ENCODE data around the gene FES. TPM values are rescaled to one million over a fixed set of nuclear protein-coding genes. Genes with fewer than 3 reads are reported as not detected.

FES gene
- total and polyA plus RNA-seq, 5 donors from 2014 or later: 0.13 to 3.8 (median 0.13) TPM; not detected in 2

- no peak for ATAC-seq (ENCODE audit: low read depth in 2 of 2)
- H3K36me3 Mint-ChIP-seq: no peaks in the 10 kb centered on the region
- no peaks in the 10 kb centered on the region for H3K9me3 Mint-ChIP-seq
- peaks cover 5 to 47% (median 32%) of the 10 kb centered on the region in 4 donors for H3K4me1 Mint-ChIP-seq
- H3K27me3 ChIP-seq (ENCODE audit: control insufficient read depth, insufficient read depth, low read length): no peaks in the 10 kb centered on the region
- no peaks in the 10 kb centered on the region for H3K9me3 ChIP-seq (ENCODE audit: control insufficient read depth in 2 of 2, low read length in 2 of 2)
- peak overlapping the region; percentile 16 for H3K27ac ChIP-seq (ENCODE audit: insufficient read depth, low read length, poor library complexity, severe bottlenecking)
- no peaks in the 10 kb centered on the region for H3K36me3 ChIP-seq (ENCODE audit: control insufficient read depth, insufficient read depth, low read length)
- H3K4me3 Mint-ChIP-seq: peak overlapping the region; percentile 9 to 90 (median 80)
- no peak for DNase-seq
- H3K27ac Mint-ChIP-seq: peak overlapping the region in 2 of 3 donors; percentile 61 to 92
- no peak overlapping the region for H3K4me3 ChIP-seq (ENCODE audit: low read depth, low read length)
- no peaks in the 10 kb centered on the region for H3K27me3 Mint-ChIP-seq
- H3K4me1 ChIP-seq (ENCODE audit: control insufficient read depth, insufficient read depth, low read length, poor library complexity, severe bottlenecking): peaks cover 41% of the 10 kb centered on the region
Measured at GRCh38 chr15:90869140-90869541, 15.2 kb upstream of the FES start.

GRCh38 chr15:90869601-90870353 is 14.5 kb upstream of the FES start:
- H3K27me3 Mint-ChIP-seq: no peaks in the 10 kb centered on the region
- DNase-seq (peak in 2 of 3 donors; percentile 34 to 63), ATAC-seq (ENCODE audit: low read depth in 2 of 2) (peak; percentile 42 to 44)
- peak overlapping the region; percentile 71 for H3K4me3 ChIP-seq (ENCODE audit: low read depth, low read length)
- H3K9me3 ChIP-seq (ENCODE audit: control insufficient read depth in 2 of 2, low read length in 2 of 2): no peaks in the 10 kb centered on the region
- H3K4me1 ChIP-seq (ENCODE audit: control insufficient read depth, insufficient read depth, low read length, poor library complexity, severe bottlenecking): peaks cover 41% of the 10 kb centered on the region
- H3K4me3 Mint-ChIP-seq: peak overlapping the region; percentile 87 to 96 (median 90)
- H3K4me1 Mint-ChIP-seq: peaks cover 5 to 50% (median 35%) of the 10 kb centered on the region in 4 donors
- no peaks in the 10 kb centered on the region for H3K9me3 Mint-ChIP-seq
- H3K36me3 Mint-ChIP-seq: no peaks in the 10 kb centered on the region
- peak overlapping the region; percentile 67 to 95 (median 92) for H3K27ac Mint-ChIP-seq
- H3K27me3 ChIP-seq (ENCODE audit: control insufficient read depth, insufficient read depth, low read length): no peaks in the 10 kb centered on the region
- no peaks in the 10 kb centered on the region for H3K36me3 ChIP-seq (ENCODE audit: control insufficient read depth, insufficient read depth, low read length)
- H3K27ac ChIP-seq (ENCODE audit: insufficient read depth, low read length, poor library complexity, severe bottlenecking): peak overlapping the region; percentile 16

DNA sequence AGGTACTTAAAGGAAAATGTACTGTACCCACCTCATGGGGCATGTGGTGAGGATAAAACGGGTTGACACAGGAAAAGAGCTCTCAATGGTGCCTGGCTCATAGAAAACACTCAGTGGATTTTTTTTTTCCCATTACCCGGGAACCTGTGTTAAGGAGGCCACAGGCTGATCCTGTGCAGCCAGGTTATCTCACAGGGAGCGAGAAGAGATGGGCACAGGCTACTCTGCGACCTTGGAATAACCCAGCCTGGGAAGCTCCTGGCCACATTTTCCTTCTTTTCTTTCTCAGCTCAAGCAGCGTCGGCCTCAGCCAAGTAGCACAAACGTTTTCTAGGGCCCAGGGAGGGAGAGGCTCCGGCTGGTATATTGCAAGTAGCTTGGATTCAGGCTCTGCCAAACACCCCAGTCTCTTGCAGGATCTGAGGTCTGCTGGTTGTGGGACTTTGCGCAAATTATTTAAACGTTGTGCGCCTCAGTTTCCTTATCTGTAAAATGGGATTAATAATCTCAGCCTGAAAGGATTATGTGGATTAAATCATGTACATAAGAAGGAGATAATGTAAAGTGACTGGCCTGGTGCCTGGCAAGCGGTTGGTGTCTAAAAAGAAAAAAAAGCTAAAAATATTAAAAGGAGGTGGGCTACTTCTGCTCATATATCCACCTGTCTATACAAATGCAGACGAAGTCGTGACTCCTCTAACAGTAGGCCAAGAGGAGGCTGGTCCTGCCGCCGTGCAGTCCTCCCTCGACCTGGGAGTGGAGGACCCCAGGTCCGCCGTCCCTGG is 13.8 kb upstream of the FES start:
- Histone ChIP-seq H3K4me3 (ENCODE audit: low read depth, low read length) (peak overlapping the region; percentile 71), H3K27me3 (ENCODE audit: control insufficient read depth, insufficient read depth, low read length) (no peaks in the 10 kb centered on the region), H3K36me3 (ENCODE audit: control insufficient read depth, insufficient read depth, low read length) (no peaks in the 10 kb centered on the region), H3K27ac (ENCODE audit: insufficient read depth, low read length, poor library complexity, severe bottlenecking) (no peak overlapping the region), H3K9me3 (ENCODE audit: control insufficient read depth in 2 of 2, low read length in 2 of 2) (no peaks in the 10 kb centered on the region), H3K4me1 (ENCODE audit: control insufficient read depth, insufficient read depth, low read length, poor library complexity, severe bottlenecking) (peaks cover 41% of the 10 kb centered on the region)
- Mint-ChIP-seq H3K4me1 (peaks cover 5 to 52% (median 35%) of the 10 kb centered on the region in 4 donors), H3K27ac (peak overlapping the region; percentile 92 to 95 (median 94)), H3K36me3 (no peaks in the 10 kb centered on the region), H3K4me3 (peak overlapping the region; percentile 87 to 96 (median 90)), H3K27me3 (no peaks in the 10 kb centered on the region), H3K9me3 (no peaks in the 10 kb centered on the region)
- ATAC-seq (ENCODE audit: low read depth in 2 of 2): peak; percentile 22 to 34
- DNase-seq: peak in 2 of 3 donors; percentile 22 to 50

DNA sequence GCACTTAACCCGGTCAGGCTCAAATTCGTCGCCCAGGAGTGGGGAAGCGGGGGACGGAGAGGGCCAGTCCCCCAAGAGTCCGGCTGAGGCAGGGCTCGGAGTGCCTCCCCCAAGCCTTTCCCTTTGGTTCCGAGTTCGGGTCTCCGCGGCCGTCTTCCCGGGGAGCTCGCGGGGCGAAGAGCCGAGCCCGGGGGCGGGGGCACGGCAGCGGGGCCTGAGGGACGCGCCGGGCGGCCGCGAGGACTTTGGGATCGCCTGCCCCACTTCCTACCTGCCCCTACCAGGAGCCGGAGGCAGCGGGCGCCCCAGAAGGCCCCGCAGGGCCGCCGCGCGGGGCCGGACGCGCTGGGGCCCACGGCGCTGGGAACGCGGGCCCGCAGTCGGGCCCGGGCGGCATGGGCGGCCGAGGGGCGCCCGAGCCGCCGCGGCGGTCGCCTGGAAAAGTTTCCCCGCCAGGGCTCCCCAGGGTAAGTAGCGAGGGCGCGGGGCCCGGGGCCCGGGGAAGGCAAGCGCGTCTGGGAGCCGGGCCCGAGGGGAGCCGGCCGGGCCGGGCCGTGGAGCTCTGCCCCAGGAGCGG is 13.1 kb upstream of the FES start:
- H3K27ac Mint-ChIP-seq: peak overlapping the region; percentile 92 to 95 (median 94)
- DNase-seq (peak; percentile 25 to 38 (median 32)), ATAC-seq (ENCODE audit: low read depth in 2 of 2) (peak; percentile 29 to 43)
- no peaks in the 10 kb centered on the region for H3K27me3 ChIP-seq (ENCODE audit: control insufficient read depth, insufficient read depth, low read length)
- no peak overlapping the region for H3K27ac ChIP-seq (ENCODE audit: insufficient read depth, low read length, poor library complexity, severe bottlenecking)
- H3K9me3 ChIP-seq (ENCODE audit: control insufficient read depth in 2 of 2, low read length in 2 of 2): no peaks in the 10 kb centered on the region
- H3K36me3 Mint-ChIP-seq: no peaks in the 10 kb centered on the region
- H3K36me3 ChIP-seq (ENCODE audit: control insufficient read depth, insufficient read depth, low read length): peaks cover 1% of the 10 kb centered on the region
- H3K4me1 ChIP-seq (ENCODE audit: control insufficient read depth, insufficient read depth, low read length, poor library complexity, severe bottlenecking): peaks cover 41% of the 10 kb centered on the region
- no peaks in the 10 kb centered on the region for H3K27me3 Mint-ChIP-seq
- H3K4me1 Mint-ChIP-seq: peaks cover 5 to 52% (median 35%) of the 10 kb centered on the region in 4 donors
- no peaks in the 10 kb centered on the region for H3K9me3 Mint-ChIP-seq
- H3K4me3 Mint-ChIP-seq: peak overlapping the region; percentile 87 to 96 (median 90)
- peak overlapping the region; percentile 71 for H3K4me3 ChIP-seq (ENCODE audit: low read depth, low read length)

DNA sequence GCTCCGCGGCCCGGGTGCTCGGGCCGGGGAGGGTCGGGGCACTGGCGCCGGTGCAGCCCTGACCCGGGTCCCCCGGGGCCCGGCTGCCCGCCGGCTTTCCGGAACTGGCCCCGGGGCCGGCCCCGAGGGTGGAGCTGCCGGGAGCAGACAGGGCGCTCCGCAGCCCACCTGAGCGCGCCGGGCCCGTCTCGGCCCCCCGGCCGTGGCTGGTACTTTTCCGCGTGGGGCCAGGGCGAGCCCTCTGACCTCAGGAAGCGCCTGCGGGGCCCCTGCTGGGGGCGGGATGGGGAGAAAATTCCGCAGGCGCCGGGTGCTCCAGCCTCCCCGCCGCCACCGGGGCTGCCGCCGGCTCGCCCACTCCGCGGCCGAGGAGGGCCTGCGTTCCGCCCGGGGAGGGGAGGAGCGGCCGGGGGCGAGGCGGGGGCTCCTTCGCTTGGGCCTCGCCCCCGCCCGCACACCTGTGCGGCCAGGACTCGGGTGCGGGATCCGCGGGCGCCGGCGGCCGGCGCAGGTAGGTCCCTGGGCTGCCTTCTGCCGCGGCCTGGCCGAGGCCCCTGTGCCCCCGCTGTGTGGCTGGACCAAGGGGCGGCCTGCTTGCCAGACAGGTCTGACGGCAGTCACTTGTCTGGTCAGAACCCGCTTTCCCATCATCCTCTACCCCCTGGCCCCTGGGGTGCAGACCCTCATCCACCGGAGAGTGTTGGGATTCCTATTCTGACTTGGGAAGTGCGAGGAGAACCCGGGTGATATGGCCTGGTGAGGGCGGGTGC is 12.4 kb upstream of the FES start:
- peaks cover 5 to 52% (median 35%) of the 10 kb centered on the region in 4 donors for H3K4me1 Mint-ChIP-seq
- peak overlapping the region; percentile 71 for H3K4me3 ChIP-seq (ENCODE audit: low read depth, low read length)
- H3K4me3 Mint-ChIP-seq: peak overlapping the region; percentile 91 to 95 (median 93)
- peak in 1 of 2 donors; percentile 30 for ATAC-seq (ENCODE audit: low read depth in 2 of 2)
- no peak for DNase-seq
- no peaks in the 10 kb centered on the region for H3K9me3 Mint-ChIP-seq
- no peaks in the 10 kb centered on the region for H3K27me3 ChIP-seq (ENCODE audit: control insufficient read depth, insufficient read depth, low read length)
- H3K27ac ChIP-seq (ENCODE audit: insufficient read depth, low read length, poor library complexity, severe bottlenecking): peak overlapping the region; percentile 41
- H3K4me1 ChIP-seq (ENCODE audit: control insufficient read depth, insufficient read depth, low read length, poor library complexity, severe bottlenecking): peaks cover 41% of the 10 kb centered on the region
- peaks cover 8% of the 10 kb centered on the region for H3K36me3 ChIP-seq (ENCODE audit: control insufficient read depth, insufficient read depth, low read length)
- peak overlapping the region; percentile 84 to 95 (median 90) for H3K27ac Mint-ChIP-seq
- no peaks in the 10 kb centered on the region for H3K9me3 ChIP-seq (ENCODE audit: control insufficient read depth in 2 of 2, low read length in 2 of 2)
- H3K36me3 Mint-ChIP-seq: no peaks in the 10 kb centered on the region
- H3K27me3 Mint-ChIP-seq: no peaks in the 10 kb centered on the region

- Mint-ChIP-seq H3K4me3 (peak overlapping the region; percentile 91 to 95 (median 93)), H3K27ac (peak overlapping the region; percentile 84 to 95 (median 90))
- peaks cover 41% of the 10 kb centered on the region for H3K4me1 ChIP-seq (ENCODE audit: control insufficient read depth, insufficient read depth, low read length, poor library complexity, severe bottlenecking)
Measured at GRCh38 chr15:90872486-90873184, 11.7 kb upstream of the FES start.

More at GRCh38 chr15:90872486-90873184, 11.7 kb upstream of the FES start:
- Mint-ChIP-seq H3K4me1 (peaks cover 5 to 52% (median 35%) of the 10 kb centered on the region in 4 donors), H3K27me3 (no peaks in the 10 kb centered on the region), H3K9me3 (no peaks in the 10 kb centered on the region), H3K36me3 (peaks cover 3% of the 10 kb centered on the region)
- peaks cover 15% of the 10 kb centered on the region for H3K36me3 ChIP-seq (ENCODE audit: control insufficient read depth, insufficient read depth, low read length)
- DNase-seq: peak in 1 of 3 donors; percentile 30
- H3K27ac ChIP-seq (ENCODE audit: insufficient read depth, low read length, poor library complexity, severe bottlenecking): peak overlapping the region; percentile 41
- ATAC-seq (ENCODE audit: low read depth in 2 of 2): no peak
- H3K4me3 ChIP-seq (ENCODE audit: low read depth, low read length): peak overlapping the region; percentile 71
- H3K27me3 ChIP-seq (ENCODE audit: control insufficient read depth, insufficient read depth, low read length): no peaks in the 10 kb centered on the region
- no peaks in the 10 kb centered on the region for H3K9me3 ChIP-seq (ENCODE audit: control insufficient read depth in 2 of 2, low read length in 2 of 2)
